OCI-M2 (cell line): ENCODE data around the gene SPECC1L.
A peak's percentile ranks its signal among the peaks of the same experiment; 100 is the strongest.
"Not testable (repeated sequence)": the region's sequence is repeated elsewhere in the genome, so short reads cannot be mapped to it uniquely, and the experiment has no call there.

Source experiments
- DNase-seq: peaks from one replicate; lab custom pipeline; 2025; ENCODE audit not compliant: unreplicated experiment; lab: John Stamatoyannopoulos, UW

Gene SPECC1L

DNA sequence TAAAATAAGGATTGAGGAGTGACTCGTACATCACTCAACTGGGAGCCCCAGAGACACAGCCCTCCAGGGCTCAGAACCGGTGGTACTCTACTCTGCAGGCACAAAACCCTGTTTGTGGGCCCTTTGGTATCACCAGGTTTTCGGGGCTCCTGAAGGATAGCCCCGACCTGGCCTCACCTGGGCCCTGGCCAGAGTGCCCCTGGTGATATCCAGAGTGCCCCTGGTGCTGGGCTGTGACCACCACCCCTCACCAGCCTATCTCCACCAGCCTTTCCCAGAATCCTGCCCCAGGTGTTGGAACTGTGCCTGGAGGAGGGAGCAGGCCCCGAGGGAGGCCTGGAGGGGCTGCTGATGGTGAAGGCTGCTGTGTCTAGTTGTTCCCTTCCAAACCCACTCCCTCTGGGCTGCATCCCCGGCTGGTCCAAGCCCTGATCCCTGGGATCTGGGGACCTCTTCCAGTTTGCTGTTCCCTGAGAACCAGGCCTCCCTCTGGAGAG is 23.6 kb upstream of the SPECC1L start:
- DNase-seq, result no peak

DNA sequence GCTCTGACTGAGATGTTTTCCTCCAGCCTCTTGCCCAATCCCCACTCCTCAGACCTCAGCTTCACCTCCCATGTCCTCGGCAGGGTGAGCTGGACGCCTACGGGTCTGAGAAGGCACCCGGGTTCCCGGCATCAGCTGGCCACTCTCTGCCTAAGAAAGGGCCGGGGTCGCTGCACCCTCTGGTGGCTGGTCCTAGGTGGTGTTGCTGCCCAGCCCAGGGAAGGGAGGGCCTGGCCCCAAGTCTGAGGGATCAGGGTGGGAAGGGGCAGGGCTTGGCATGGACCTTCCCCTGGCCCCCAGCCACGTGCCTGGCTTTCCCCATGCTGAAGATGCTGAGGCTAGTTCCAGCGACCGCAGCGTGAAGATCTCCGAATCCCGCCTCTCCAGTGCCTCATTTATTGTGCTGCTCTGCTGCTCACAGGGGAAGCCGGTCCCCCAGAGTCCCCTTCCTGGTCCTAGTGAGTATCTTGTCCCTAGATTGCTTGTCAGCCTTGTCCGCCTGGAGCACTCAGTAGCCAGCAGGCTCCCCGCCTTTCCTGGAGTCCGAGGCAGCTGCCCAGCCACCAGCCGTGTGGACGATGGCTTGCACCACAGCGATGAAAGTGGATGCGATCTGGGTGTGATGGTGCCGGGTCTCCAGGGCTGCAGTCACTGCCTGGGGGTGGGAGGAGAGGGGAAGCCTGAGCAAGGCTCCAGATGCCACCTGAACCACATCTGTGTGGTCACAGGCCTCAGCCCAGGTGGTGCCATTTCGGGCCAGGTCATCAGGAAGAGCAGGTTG is 22.9 kb upstream of the SPECC1L start:
- peak; percentile 17 for DNase-seq

DNA sequence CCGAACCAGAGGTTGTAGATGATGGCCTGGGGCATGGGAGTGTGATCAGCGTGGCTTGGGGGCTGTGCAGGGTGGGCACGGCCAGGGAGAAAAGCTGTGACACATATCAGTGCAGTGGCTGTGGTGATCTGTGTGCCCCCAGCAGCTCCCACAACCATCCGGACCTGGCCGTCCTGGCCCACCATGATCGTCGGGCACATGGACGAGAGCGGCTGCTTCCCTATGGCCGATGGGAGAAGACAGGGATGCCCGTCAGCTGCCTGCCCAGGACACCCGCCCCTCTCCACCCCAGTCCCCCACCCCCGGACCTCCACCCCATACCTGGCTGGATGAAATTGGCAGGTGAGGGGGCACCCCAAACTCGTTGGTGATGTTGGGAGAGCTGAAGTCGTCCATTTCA is 22.0 kb upstream of the SPECC1L start:
- DNase-seq, result not testable (repeated sequence)

GRCh38 chr22:24249413-24249812 is 21.2 kb upstream of the SPECC1L start:
- not testable (repeated sequence) for DNase-seq

GRCh38 chr22:24251286-24251685 is 19.3 kb upstream of the SPECC1L start:
- not testable (repeated sequence) for DNase-seq

GRCh38 chr22:24253126-24253525 is 17.5 kb upstream of the SPECC1L start:
- DNase-seq, result not testable (repeated sequence)

DNA sequence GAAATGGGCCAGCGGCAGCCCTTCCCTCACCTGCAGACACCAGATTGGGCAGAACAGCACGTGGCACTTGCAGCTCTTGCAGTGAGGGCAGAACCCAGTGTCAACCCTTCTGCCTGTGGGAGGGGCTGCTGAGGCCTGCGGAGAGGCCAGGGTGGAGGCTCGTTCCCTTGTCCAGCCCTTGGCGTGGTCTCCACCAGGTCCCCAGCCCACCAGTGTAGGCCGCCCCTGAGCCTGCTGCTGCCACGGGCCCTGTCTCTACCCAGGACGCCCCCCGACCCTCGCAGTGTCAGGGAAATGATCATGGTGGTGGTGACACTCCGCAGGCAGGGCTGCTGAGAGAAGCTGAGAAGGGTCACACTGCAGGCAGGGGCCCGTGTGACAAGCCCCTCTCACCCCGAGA is 14.5 kb upstream of the SPECC1L start:
- DNase-seq, result not testable (repeated sequence)

- DNase-seq, result not testable (repeated sequence)
Observed at GRCh38 chr22:24256736-24257135, 13.9 kb upstream of the SPECC1L start.

GRCh38 chr22:24259459-24259858 is 11.2 kb upstream of the SPECC1L start:
- peak; percentile 17 for DNase-seq

GRCh38 chr22:24262185-24262749 is 8.4 kb upstream of the SPECC1L start:
- not testable (repeated sequence) for DNase-seq

DNA sequence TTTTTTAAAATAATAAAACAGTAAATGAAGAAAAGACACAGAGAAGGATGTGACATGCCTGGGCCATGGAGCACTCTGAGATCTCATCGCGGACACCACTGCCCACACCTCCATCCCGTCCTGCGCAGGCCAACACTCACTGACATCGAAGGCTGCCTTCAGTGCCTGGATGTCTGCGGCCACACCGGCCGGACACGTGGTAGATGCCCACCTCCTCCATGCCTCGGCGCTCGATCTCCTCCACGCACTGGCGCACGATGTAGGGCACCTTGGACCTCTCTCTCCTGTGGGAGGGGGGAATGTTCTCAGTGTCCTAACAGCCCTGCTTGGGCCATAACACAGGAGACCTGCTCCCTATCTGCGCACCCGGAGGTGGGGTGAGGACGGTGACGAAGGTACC is 7.2 kb upstream of the SPECC1L start:
- not testable (repeated sequence) for DNase-seq

GRCh38 chr22:24264329-24264896 is 6.2 kb upstream of the SPECC1L start:
- DNase-seq, result not testable (repeated sequence)

GRCh38 chr22:24265734-24266133 is 4.9 kb upstream of the SPECC1L start:
- DNase-seq, result no peak

DNA sequence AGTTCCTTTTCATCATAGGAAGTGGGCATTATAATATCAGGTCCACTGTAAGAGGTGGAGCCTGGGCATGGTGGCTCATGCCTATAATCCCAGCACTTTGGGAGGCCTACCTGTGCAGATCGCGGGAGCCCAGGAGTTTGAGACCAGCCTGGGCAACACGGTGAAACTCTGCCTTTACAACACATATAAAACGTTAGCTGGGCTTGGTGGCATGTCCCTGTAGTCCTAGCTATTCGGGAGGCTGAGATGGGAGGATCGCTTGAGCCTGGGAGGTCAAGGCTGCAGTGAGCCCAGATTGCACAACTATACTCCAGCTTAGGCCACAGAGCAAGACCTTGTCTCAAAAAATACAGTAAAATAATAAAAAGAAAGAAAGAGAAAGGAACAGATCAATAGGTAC is 4.1 kb upstream of the SPECC1L start:
- DNase-seq, result not testable (repeated sequence)

DNA sequence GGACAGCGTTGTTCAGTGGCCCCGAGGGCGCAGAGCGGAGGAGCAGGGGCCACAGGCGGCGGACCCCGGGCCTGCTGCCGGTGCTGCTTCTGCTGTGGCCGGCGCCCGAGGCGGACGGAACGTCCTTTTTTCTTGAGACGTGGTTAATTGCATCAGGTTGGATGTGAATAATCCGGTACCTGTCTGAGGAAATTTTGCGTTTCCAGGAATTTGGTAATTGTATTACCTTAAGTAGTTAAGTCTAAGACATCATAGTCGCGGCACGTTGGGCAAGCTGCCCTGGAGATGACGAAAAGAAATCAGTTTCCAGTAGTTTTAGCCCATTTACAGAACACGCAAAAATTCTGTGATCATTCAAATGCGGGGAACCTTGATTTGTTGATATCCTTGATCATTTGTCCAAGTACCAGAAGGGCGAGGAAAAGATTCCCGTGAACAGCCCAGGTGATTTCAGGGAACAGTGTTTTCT is 789 bp downstream of the SPECC1L start:
- DNase-seq, result no peak

DNA sequence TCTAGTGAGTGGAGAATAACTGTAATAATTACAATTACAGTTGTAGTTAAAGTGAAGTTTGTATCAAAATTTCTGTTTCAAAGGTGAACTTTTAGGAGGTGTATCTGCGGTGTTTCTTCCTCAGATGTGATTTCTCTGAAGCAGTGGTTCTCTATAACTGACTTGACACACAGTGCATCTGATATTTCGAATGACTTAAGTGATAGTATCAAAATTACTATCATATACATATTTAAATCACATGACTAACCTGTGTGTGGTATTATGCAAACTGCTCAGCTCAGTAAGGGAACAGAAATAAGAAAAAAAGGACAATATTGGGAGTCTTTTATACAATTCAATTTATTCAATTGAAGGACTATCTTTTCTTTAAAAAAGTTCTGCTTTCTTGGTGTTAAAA is 2.4 kb downstream of the SPECC1L start:
- DNase-seq, result not testable (repeated sequence)

DNA sequence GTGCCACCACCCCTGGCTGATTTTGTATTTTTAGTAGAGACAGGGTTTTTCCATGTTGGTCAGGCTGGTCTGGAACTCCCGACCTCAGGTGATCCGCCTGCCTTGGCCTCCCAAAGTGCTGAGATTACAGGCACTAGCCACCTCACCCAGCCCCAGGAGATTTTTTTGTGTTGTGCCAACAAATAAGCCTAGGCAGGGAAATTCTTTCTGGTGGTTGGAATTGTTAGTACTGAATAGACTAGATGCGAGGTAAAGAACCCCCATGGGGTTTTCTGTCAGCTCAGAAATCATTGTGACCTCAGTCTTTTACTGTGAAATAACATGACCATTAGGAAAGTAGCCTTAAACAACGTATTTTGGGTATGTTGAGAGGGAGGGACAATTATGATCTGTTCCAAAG is 3.3 kb downstream of the SPECC1L start:
- not testable (repeated sequence) for DNase-seq

- DNase-seq, result not testable (repeated sequence)
Observed at GRCh38 chr22:24274696-24275405, 4.2 kb downstream of the SPECC1L start.

DNA sequence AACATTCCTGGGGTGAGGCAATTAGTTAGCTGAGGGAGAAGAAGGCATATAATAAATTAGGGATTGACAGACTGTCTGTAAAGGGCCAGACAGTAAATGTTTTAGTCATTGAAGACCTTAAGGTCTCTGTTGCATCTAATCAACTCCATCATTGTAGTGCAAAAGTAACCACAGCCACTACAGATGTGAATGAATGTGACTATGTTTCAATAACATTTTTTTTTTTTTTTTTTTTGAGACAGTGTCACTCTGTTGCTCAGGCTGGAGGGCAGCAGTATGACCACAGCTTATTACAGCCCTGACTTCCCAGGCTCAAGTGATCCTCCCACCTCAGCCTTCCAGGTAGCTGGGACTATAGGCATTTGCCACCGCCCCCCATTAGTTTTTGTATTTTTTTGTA is 9.7 kb downstream of the SPECC1L start:
- not testable (repeated sequence) for DNase-seq

- DNase-seq, result no peak
Observed at GRCh38 chr22:24282401-24282800, 11.8 kb downstream of the SPECC1L start.

- DNase-seq, result no peak
Observed at GRCh38 chr22:24284747-24285203, 14.1 kb downstream of the SPECC1L start.
